PC-3 (cell line): Measurements from ENCODE around the gene SLC7A5.

ENCODE experiments used
- CTCF ChIP-seq: fragments of 300-600 bp; sonication (generic); conservative IDR thresholded peaks from 2 replicates; pipeline ENCODE4 v1.5.1; 2017; ENCODE audit warnings: antibody characterized with exemption, low read depth, mild to moderate bottlenecking, low read length
- EZH2 ChIP-seq: fragments of 300-600 bp; sonication (generic); IDR thresholded peaks from one replicate; pipeline ENCODE4 v1.6.1; 2017; ENCODE audit warnings: antibody characterized with exemption, mild to moderate bottlenecking, low read length; ENCODE audit not compliant: unreplicated experiment
- EZH2phosphoT487 ChIP-seq: fragments of 300-600 bp; sonication (generic); IDR thresholded peaks from 2 replicates; pipeline ENCODE4 v1.6.1; 2018; ENCODE audit warnings: mild to moderate bottlenecking, antibody characterized with exemption, low read length, borderline replicate concordance

GRCh38 chr16:87817910-87818309, 51.4 kb downstream of the SLC7A5 start:
- no peak for TF ChIP-seq CTCF
- TF ChIP-seq EZH2: no peak
- no peak for TF ChIP-seq EZH2phosphoT487
